AG10803 (cell line): ENCODE results near the gene FER.
A peak's percentile ranks its signal among the peaks of the same experiment; 100 is the strongest.

ENCODE experiments used
- DNase-seq: peaks from one replicate; pipeline ENCODE4 v3.0.0; 2010; ENCODE audit warnings: low read depth
- H3K4me3 ChIP-seq: 2 replicates; pipeline ENCODE4 v1.5.1; 2011; ENCODE audit warnings: mild to moderate bottlenecking, low read length, control low read depth
- TF ChIP-seq, protein P1 (sequence below): conservative IDR thresholded peaks from 2 replicates; pipeline ENCODE4 v1.5.1; 2011; ENCODE audit warnings: mild to moderate bottlenecking, low read length, control low read depth, inconsistent platforms

Gene FER

DNA sequence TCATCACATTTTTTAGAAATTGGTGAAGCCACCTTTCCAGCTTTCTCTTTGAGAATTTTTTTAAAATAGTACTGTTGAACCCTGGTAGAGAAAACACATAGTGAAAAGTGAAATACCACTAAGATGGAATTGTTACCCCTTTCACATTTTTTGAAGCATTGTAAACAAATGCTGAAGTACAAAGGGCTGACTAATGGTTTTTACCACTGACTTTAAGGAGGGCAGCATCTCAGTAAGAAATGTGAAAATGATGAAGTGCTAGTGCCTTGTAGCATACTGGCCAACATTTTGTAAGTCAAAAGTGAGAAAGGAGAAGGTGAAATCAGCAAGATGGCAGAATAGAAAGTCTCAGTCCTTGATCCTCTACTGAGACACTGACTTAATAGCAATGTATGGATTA lies 341.5 kb downstream of the FER start:
- no peak for DNase-seq
- H3K4me3 ChIP-seq: no peak overlapping the region
- TF ChIP-seq, protein P1, sequence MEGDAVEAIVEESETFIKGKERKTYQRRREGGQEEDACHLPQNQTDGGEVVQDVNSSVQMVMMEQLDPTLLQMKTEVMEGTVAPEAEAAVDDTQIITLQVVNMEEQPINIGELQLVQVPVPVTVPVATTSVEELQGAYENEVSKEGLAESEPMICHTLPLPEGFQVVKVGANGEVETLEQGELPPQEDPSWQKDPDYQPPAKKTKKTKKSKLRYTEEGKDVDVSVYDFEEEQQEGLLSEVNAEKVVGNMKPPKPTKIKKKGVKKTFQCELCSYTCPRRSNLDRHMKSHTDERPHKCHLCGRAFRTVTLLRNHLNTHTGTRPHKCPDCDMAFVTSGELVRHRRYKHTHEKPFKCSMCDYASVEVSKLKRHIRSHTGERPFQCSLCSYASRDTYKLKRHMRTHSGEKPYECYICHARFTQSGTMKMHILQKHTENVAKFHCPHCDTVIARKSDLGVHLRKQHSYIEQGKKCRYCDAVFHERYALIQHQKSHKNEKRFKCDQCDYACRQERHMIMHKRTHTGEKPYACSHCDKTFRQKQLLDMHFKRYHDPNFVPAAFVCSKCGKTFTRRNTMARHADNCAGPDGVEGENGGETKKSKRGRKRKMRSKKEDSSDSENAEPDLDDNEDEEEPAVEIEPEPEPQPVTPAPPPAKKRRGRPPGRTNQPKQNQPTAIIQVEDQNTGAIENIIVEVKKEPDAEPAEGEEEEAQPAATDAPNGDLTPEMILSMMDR: no peak

DNA sequence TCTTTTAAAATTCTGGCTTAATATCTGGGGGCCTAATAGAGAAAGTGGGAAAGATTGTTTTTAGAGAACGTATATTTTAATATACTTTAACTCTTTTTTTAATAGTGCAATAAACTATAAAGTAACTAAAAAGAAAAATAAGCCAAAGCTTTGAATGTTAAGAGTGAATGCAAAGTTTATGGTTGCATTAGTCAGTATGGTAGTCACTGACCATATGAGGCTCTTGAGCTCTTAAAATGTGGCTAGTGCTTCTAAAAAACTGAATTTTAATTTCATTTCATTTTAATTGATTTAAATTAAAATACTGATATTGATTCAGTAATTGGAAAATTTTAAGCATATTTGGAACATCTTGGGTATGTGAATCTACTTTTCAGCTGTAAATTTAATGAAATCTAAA lies 351.4 kb downstream of the FER start:
- TF ChIP-seq, protein P1: no peak
- no peak overlapping the region for H3K4me3 ChIP-seq
- DNase-seq: peak; percentile 6

DNA sequence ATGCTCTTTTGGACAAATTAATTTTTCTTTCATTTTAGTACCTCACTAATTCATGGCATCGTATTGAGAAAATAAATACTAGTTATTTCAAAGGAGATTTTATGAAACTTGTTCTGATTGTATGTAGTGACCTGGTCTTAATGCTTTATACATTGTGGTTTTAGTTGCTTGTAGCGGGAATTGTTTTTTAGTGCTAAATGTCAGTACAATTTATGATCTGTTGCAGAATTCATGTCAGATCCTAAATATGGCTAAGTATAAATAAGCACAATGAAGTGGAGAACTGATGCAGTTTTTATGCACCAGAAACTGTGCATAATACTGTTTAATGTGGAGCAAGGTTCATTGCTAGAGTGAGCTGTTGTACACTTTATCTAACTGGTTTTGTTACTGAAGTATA lies 353.3 kb downstream of the FER start:
- H3K4me3 ChIP-seq: no peak overlapping the region
- TF ChIP-seq, protein P1: no peak
- DNase-seq: no peak

DNA sequence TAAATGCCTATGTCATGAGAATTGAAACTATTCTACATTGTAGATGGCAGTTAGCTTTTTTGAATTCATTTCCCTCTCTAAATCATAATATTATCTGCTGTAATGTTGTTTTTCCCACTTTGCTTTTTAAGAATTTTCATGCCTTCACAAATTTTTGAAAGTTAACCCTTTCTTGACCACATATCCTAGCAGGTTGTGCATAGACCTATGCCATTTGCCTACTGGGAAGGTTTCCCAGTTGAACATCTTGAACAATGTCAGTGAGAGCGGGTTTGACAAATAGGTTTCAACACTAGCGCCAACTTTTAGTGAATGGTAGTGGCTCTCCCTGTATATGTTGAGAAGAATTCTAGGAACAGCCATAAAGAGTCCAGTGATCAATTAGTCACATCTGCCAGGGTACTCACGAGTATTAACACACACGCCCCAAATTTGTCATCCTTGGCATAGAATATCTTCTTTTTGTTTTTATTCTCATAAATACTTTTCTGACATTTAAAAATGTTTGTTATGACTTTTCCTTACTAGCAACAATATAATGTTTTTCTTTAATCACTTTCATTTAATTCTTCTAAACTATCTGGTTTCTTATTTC lies 354.5 kb downstream of the FER start:
- peak; percentile 11 for DNase-seq
- TF ChIP-seq, protein P1: no peak

DNA sequence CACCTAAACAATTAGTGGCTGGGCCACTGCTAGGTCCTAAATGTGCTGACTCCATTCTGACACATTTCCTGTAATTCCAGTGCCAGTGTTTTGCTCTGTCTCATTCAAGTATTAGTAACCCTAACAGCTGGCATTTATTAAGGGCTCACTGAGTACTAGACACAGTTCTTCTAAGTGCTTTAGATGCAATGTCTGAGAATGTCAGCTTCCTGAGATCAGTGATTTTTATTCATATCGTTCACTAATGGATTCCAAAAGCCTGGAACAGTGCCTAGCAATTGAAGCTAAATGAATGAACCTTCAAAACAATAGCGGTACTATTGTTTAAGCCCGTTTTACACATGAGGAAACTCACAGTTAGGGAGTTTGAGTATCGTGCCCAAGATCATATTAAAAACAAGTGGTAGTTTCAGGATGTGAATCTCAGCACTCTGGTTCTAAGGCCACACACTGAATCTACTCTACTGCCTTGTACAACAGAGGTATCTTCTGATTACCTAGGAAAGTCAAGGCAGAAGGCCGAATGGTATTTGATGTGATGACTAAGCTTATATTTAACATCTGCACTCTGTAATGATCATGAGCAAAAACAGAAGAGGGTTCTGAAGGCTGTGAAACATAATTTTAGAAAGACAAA lies 358.1 kb downstream of the FER start:
- TF ChIP-seq, protein P1: no peak
- peak; percentile 94 for DNase-seq
- H3K4me3 ChIP-seq: peak overlapping the region; percentile 43

More for the DNA sequence above, 354.5 kb downstream of the FER start:
- no peak overlapping the region for H3K4me3 ChIP-seq

DNA sequence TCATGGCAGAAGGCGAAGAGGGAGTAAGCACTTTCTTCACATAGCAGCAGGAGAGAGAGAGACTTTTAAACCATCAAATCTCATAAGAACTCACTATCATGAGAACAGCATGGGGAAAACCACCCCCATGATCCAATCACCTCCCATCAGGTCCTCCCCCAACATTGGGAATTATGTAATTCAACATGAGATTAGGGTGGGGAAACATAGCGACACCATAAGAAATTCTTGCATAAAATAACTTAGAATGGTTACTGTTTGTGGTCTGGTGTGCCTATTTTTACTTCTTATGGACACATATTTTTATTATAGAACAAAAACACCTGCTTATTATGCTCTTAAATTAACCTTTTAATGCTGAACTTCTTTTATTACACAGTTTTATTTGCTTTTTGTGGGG lies 364.0 kb downstream of the FER start:
- TF ChIP-seq, protein P1: no peak
- H3K4me3 ChIP-seq: no peak overlapping the region
- no peak for DNase-seq

DNA sequence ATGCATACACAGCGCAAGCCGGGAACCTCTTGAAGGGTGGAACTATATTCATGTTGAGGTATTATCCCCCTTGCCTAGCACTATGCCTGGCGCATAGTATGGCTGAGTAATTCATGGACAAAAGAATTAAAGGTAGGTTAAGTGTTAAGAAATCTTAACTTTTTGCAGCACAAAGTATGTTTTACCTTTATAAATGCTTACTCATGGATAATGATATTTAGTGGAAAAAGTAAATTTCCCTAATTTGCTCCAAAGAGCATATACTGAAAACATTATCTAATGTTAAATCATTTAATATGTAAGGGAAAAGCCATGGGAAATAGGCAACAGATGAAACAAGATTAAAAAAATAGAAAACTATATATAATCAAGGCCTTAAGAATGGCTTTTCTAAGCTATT lies 365.9 kb downstream of the FER start:
- no peak for DNase-seq
- TF ChIP-seq, protein P1: no peak
- no peak overlapping the region for H3K4me3 ChIP-seq
